HCT116 (cell line): Measurements from ENCODE around the gene CA5B. TPM values are rescaled to one million over a fixed set of nuclear protein-coding genes. Genes with fewer than 3 reads are reported as not detected.
"Not testable (repeated sequence)": the region's sequence is repeated elsewhere in the genome, so short reads cannot be mapped to it uniquely, and the experiment has no call there.

Source experiments
- ATAC-seq: fragments of 200-7000 bp; cut with Tn5 transposase; 2 replicates; pipeline ENCODE4 v1.9.1; 2020; ENCODE audit warnings: mild to moderate bottlenecking, moderate library complexity
- BruUV-seq: library from RNA; stranded (reverse); fragments of 400-500 nt; replicated peaks from 2 replicates; lab custom pipeline; 2021; lab: Mats Ljungman, UMichigan
- CTCF ChIA-PET: fragments of 300-600 bp; sonication (Branson Sonifier 250); formaldehyde crosslinking; loops from one replicate; lab custom pipeline; 2021; ENCODE audit warnings: antibody characterized with exemption; lab: Charles Lee
- POLR2A ChIA-PET: fragments of 300-600, 350-600 bp; sonication (Branson Sonifier 250); formaldehyde crosslinking; loops from one replicate; lab custom pipeline; 2021; ENCODE audit warnings: antibody characterized with exemption; lab: Charles Lee
- RAD21 ChIA-PET, 2 experiments: fragments of 300-600 bp; sonication (Branson Sonifier 250); formaldehyde crosslinking; loops; one replicate each; lab custom pipeline; 2023; ENCODE audit warnings: low total read pairs in 2 of 2; ENCODE audit not compliant: uncharacterized antibody in 2 of 2, unreplicated experiment in 2 of 2, low non-redundant PET in 1 of 2; lab: Charles Lee
- DNase-seq: peaks from one replicate; pipeline ENCODE4 v3.0.0-alpha.2; 2010; ENCODE audit warnings: low read depth, low spot score
- H2AFZ ChIP-seq: fragments of 200-600 bp; shearing (Covaris generic), sonication (generic); 2 replicates; pipeline ENCODE4 v1.6.1; 2017; ENCODE audit warnings: low read depth, mixed run types, mixed read lengths, antibody characterized with exemption, low read length; ENCODE audit not compliant: poor library complexity, severe bottlenecking
- H3K27ac ChIP-seq: 2 replicates; pipeline ENCODE4 v1.5.1; 2012; ENCODE audit warnings: low read depth, low read length
- H3K27me3 ChIP-seq: fragments of 200-600 bp; sonication (generic); 2 replicates; pipeline ENCODE4 v1.6.1; 2016; ENCODE audit warnings: mixed run types, low read length, mixed read lengths; ENCODE audit not compliant: insufficient read depth
- H3K36me3 ChIP-seq, 2 experiments: fragments of 200-500 bp in 1 of 2; fragments of 200-600 bp in 1 of 2; sonication (Bioruptor generic) in 1 of 2; sonication (generic) in 1 of 2; 2 replicates each; pipeline versions ENCODE4 v1.5.1 to v1.6.1; 2014 to 2016; ENCODE audit warnings: low read length in 2 of 2, inconsistent platforms in 1 of 2, mixed read lengths in 1 of 2, mixed run types in 1 of 2; ENCODE audit not compliant: insufficient read depth in 2 of 2, control insufficient read depth in 1 of 2
- H3K4me1 ChIP-seq, 2 experiments: fragments of 200-600 bp in 1 of 2; sonication (generic) in 1 of 2; 2 replicates each; pipeline versions ENCODE4 v1.5.1 to v1.6.1; 2012 to 2017; ENCODE audit warnings: low read length in 2 of 2, inconsistent platforms in 1 of 2, mild to moderate bottlenecking in 1 of 2, mixed read lengths in 1 of 2, mixed run types in 1 of 2, moderate library complexity in 1 of 2; ENCODE audit not compliant: insufficient read depth in 2 of 2, control insufficient read depth in 1 of 2
- H3K4me2 ChIP-seq: fragments of 200-600 bp; sonication (generic); 2 replicates; pipeline ENCODE4 v1.6.1; 2017; ENCODE audit warnings: mixed run types, low read length, mixed read lengths
- H3K4me3 ChIP-seq, 2 experiments: fragments of 200-600 bp in 1 of 2; sonication (generic) in 1 of 2; replicated peaks in 1 of 2; 2 replicates each; pipeline ENCODE4 v1.5.1; 2011 to 2016; ENCODE audit warnings: low read length in 2 of 2, control low read depth in 1 of 2, low read depth in 1 of 2, mild to moderate bottlenecking in 1 of 2, mixed read lengths in 1 of 2, mixed run types in 1 of 2
- H3K79me2 ChIP-seq: fragments of 200-600 bp; sonication (generic); 2 replicates; pipeline ENCODE4 v1.6.1; 2017; ENCODE audit warnings: mild to moderate bottlenecking, mixed run types, low read length, moderate library complexity, mixed read lengths; ENCODE audit not compliant: insufficient read depth
- H3K9ac ChIP-seq: fragments of 200-600 bp; sonication (generic); 2 replicates; pipeline ENCODE4 v1.6.1; 2016; ENCODE audit warnings: low read length, mixed read lengths
- H3K9me2 ChIP-seq: fragments of 200-600 bp; sonication (generic), shearing (Covaris generic); 2 replicates; pipeline ENCODE4 v1.6.1; 2017; ENCODE audit warnings: mixed run types, mild to moderate bottlenecking, moderate library complexity; ENCODE audit not compliant: insufficient read depth
- H3K9me3 ChIP-seq, 2 experiments: fragments of 200-500 bp in 1 of 2; fragments of 200-600 bp in 1 of 2; sonication (Bioruptor generic) in 1 of 2; sonication (generic) in 1 of 2; 2 replicates each; pipeline ENCODE4 v1.6.1; 2014 to 2017; ENCODE audit warnings: low read length in 2 of 2, mixed read lengths in 2 of 2, inconsistent platforms in 1 of 2, low read depth in 1 of 2, mild to moderate bottlenecking in 1 of 2, mixed run types in 1 of 2, moderate library complexity in 1 of 2; ENCODE audit not compliant: control insufficient read depth in 1 of 2, insufficient read depth in 1 of 2
- H4K20me1 ChIP-seq: fragments of 200-600 bp; sonication (generic), shearing (Covaris generic); 2 replicates; pipeline ENCODE4 v1.6.1; 2017; ENCODE audit warnings: mixed run types, mild to moderate bottlenecking, moderate library complexity; ENCODE audit not compliant: insufficient read depth
- CBX3 ChIP-seq: IDR thresholded peaks from 2 replicates; pipeline ENCODE4 v1.6.1; 2012; ENCODE audit warnings: low read depth
- CEBPB ChIP-seq: IDR thresholded peaks from 2 replicates; pipeline ENCODE4 v1.6.1; 2012; ENCODE audit warnings: low read depth
- CTCF ChIP-seq, 3 experiments: fragments of 200-600 bp in 1 of 3; sonication (generic) in 1 of 3; IDR thresholded peaks in 2 of 3; conservative IDR thresholded peaks in 1 of 3; 2 replicates each; pipeline ENCODE4 v1.5.1; 2012 to 2017; ENCODE audit warnings: low read depth in 2 of 3, low read length in 2 of 3, antibody characterized with exemption in 1 of 3, borderline replicate concordance in 1 of 3, control low read depth in 1 of 3, mild to moderate bottlenecking in 1 of 3, mixed read lengths in 1 of 3, mixed run types in 1 of 3, moderate library complexity in 1 of 3; ENCODE audit not compliant: insufficient read depth in 1 of 3
- EGR1 ChIP-seq: IDR thresholded peaks from 2 replicates; pipeline ENCODE4 v1.6.1; 2012; ENCODE audit warnings: low read depth
- ELF1 ChIP-seq: IDR thresholded peaks from 2 replicates; pipeline ENCODE4 v1.6.1; 2012; ENCODE audit warnings: low read depth, borderline replicate concordance
- EZH2 ChIP-seq: fragments of 200-600 bp; sonication (generic); IDR thresholded peaks from 2 replicates; pipeline ENCODE4 v1.6.1; 2017; ENCODE audit warnings: antibody characterized with exemption, mixed run types
- FOSL1 ChIP-seq: IDR thresholded peaks from 2 replicates; pipeline ENCODE4 v1.6.1; 2012; ENCODE audit warnings: low read depth
- MAX ChIP-seq: IDR thresholded peaks from 2 replicates; pipeline ENCODE4 v1.6.1; 2012
- POLR2A ChIP-seq: IDR thresholded peaks from 2 replicates; pipeline ENCODE4 v1.7.0; 2011; ENCODE audit warnings: borderline replicate concordance; ENCODE audit not compliant: insufficient read depth, insufficient read length; ENCODE audit errors: extremely low read depth
- RAD21 ChIP-seq: IDR thresholded peaks from 2 replicates; pipeline ENCODE4 v1.6.1; 2012; ENCODE audit warnings: low read depth, mild to moderate bottlenecking
- REST ChIP-seq: IDR thresholded peaks from 2 replicates; pipeline ENCODE4 v1.6.1; 2012; ENCODE audit warnings: low read depth
- SIN3A ChIP-seq: IDR thresholded peaks from 2 replicates; pipeline ENCODE4 v1.6.1; 2012; ENCODE audit warnings: low read depth
- SP1 ChIP-seq: IDR thresholded peaks from 2 replicates; pipeline ENCODE4 v1.6.1; 2012; ENCODE audit warnings: low read depth
- SRF ChIP-seq: IDR thresholded peaks from 2 replicates; pipeline ENCODE4 v1.6.1; 2012; ENCODE audit warnings: low read depth
- ZFX ChIP-seq: fragments of 450-650 bp; IDR thresholded peaks from 2 replicates; pipeline ENCODE4 v1.6.1; 2017
- intact Hi-C: fragments of 100-400 bp; cut with micrococcal nuclease; formaldehyde crosslinking; loops from 2 replicates; pipeline ENCODE4 v1.10.0; 2022
- total RNA-seq: library from RNA; stranded (reverse); gene quantifications from one replicate; pipeline ENCODE4 v1.2.1, GENCODE V29; 2021; ENCODE audit not compliant: unreplicated experiment

CA5B gene
- total RNA-seq, 1 experiment from 2014 or later: 5.5 TPM

GRCh38 chrX:15745179-15745578 lies 7.1 kb downstream of the CA5B start (continued):
- no peak for TF ChIP-seq ELF1
- no peak for TF ChIP-seq SIN3A
- TF ChIP-seq SP1: no peak
- no peak for TF ChIP-seq EZH2

GRCh38 chrX:15746651-15747050 lies 8.6 kb downstream of the CA5B start:
- H3K9me3 ChIP-seq, RAD21 ChIA-PET, H3K9ac ChIP-seq, ATAC-seq, POLR2A ChIA-PET, CTCF ChIA-PET, H4K20me1 ChIP-seq, H3K4me1 ChIP-seq, H3K9me2 ChIP-seq, H3K4me3 ChIP-seq, H3K27ac ChIP-seq, intact Hi-C loops, BruUV-seq, H3K79me2 ChIP-seq, DNase-seq, H3K27me3 ChIP-seq, H2AFZ ChIP-seq, H3K36me3 ChIP-seq, H3K4me2 ChIP-seq: not testable (repeated sequence)

- CTCF ChIA-PET: no interaction called here
- no peaks in the 10 kb centered on the region for H3K4me1 ChIP-seq
- intact Hi-C loops: no loop called here
- H3K4me2 ChIP-seq: no peak overlapping the region
- RAD21 ChIA-PET: no interaction called here
- H3K4me3 ChIP-seq: no peak overlapping the region
- POLR2A ChIA-PET: no interaction called here
- H3K27me3 ChIP-seq: no peaks in the 10 kb centered on the region
- H3K27ac ChIP-seq: no peak overlapping the region
- H3K9ac ChIP-seq: no peak overlapping the region
- no peak for DNase-seq
- ATAC-seq: no peak
- BruUV-seq: no TSS peak
- H3K9me2 ChIP-seq: no peaks in the 10 kb centered on the region
- H2AFZ ChIP-seq: no peak overlapping the region
- H4K20me1 ChIP-seq: no peaks in the 10 kb centered on the region
- H3K9me3 ChIP-seq: no peaks in the 10 kb centered on the region
- no peaks in the 10 kb centered on the region for H3K36me3 ChIP-seq
- H3K79me2 ChIP-seq: no peaks in the 10 kb centered on the region
- no peak for TF ChIP-seq SP1
- no peak for TF ChIP-seq EZH2
- no peak for TF ChIP-seq POLR2A
- no peak for TF ChIP-seq CTCF (IDR thresholded peaks at IDR 0.05 in 2 of 3, conservative IDR thresholded peaks at IDR 0.05 in 1 of 3; ENCODE audit: borderline replicate concordance in 1 of 3, insufficient read depth in 1 of 3, low read depth in 2 of 3, low read length in 2 of 3)
- TF ChIP-seq SRF: no peak
- TF ChIP-seq ZFX: no peak
- no peak for TF ChIP-seq CEBPB
- no peak for TF ChIP-seq RAD21
- no peak for TF ChIP-seq REST
- TF ChIP-seq CBX3: no peak
- no peak for TF ChIP-seq FOSL1
- no peak for TF ChIP-seq SIN3A
- no peak for TF ChIP-seq EGR1
- no peak for TF ChIP-seq MAX
Observed at GRCh38 chrX:15747626-15748173, 9.6 kb downstream of the CA5B start.
